ENCODE data around the gene ABLIM1.

Gene ABLIM1

GRCh38 chr10:114418109-114418508 is 240.0 kb downstream of the ABLIM1 start:
- TF ChIP-seq, protein P1, sequence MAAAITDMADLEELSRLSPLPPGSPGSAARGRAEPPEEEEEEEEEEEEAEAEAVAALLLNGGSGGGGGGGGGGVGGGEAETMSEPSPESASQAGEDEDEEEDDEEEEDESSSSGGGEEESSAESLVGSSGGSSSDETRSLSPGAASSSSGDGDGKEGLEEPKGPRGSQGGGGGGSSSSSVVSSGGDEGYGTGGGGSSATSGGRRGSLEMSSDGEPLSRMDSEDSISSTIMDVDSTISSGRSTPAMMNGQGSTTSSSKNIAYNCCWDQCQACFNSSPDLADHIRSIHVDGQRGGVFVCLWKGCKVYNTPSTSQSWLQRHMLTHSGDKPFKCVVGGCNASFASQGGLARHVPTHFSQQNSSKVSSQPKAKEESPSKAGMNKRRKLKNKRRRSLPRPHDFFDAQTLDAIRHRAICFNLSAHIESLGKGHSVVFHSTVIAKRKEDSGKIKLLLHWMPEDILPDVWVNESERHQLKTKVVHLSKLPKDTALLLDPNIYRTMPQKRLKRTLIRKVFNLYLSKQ (tag by site-specific recombination; IDR thresholded peaks at IDR 0.05; ENCODE audit: borderline replicate concordance) = no peak
- TF ChIP-seq ZNF664 (tag by site-specific recombination; IDR thresholded peaks at IDR 0.05) (no peak), ZNF23 (tag by site-specific recombination; IDR thresholded peaks at IDR 0.05; ENCODE audit: borderline replicate concordance) (no peak), ZNF530 (tag by site-specific recombination; IDR thresholded peaks at IDR 0.05; ENCODE audit: low read depth) (no peak), ZNF266 (tag by site-specific recombination; IDR thresholded peaks at IDR 0.05; ENCODE audit: low read depth) (no peak), SP7 (tag by site-specific recombination; IDR thresholded peaks at IDR 0.05) (no peak), ZNF518A (tag by site-specific recombination; conservative IDR thresholded peaks at IDR 0.05; ENCODE audit: low read depth) (no peak), SALL2 (tag by site-specific recombination; IDR thresholded peaks at IDR 0.05; ENCODE audit: borderline replicate concordance) (no peak), ZNF157 (tag by site-specific recombination; IDR thresholded peaks at IDR 0.05) (no peak), YY2 (tag by site-specific recombination; IDR thresholded peaks at IDR 0.05) (no peak), SCRT2 (tag by site-specific recombination; IDR thresholded peaks at IDR 0.05) (no peak), ZNF521 (tag by site-specific recombination; IDR thresholded peaks at IDR 0.05) (no peak), ZNF704 (tag by site-specific recombination; IDR thresholded peaks at IDR 0.05) (no peak), ZNF274 (IDR thresholded peaks at IDR 0.05; ENCODE audit: low read length) (no peak), ZNF274 (tag by site-specific recombination; IDR thresholded peaks at IDR 0.05; ENCODE audit: borderline replicate concordance) (no peak), KLF7 (tag by site-specific recombination; IDR thresholded peaks at IDR 0.05; ENCODE audit: borderline replicate concordance) (no peak)
- TF ChIP-seq, protein P2, sequence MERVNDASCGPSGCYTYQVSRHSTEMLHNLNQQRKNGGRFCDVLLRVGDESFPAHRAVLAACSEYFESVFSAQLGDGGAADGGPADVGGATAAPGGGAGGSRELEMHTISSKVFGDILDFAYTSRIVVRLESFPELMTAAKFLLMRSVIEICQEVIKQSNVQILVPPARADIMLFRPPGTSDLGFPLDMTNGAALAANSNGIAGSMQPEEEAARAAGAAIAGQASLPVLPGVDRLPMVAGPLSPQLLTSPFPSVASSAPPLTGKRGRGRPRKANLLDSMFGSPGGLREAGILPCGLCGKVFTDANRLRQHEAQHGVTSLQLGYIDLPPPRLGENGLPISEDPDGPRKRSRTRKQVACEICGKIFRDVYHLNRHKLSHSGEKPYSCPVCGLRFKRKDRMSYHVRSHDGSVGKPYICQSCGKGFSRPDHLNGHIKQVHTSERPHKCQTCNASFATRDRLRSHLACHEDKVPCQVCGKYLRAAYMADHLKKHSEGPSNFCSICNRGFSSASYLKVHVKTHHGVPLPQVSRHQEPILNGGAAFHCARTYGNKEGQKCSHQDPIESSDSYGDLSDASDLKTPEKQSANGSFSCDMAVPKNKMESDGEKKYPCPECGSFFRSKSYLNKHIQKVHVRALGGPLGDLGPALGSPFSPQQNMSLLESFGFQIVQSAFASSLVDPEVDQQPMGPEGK (tag by site-specific recombination; IDR thresholded peaks at IDR 0.05) = no peak
- TF ChIP-seq, protein P3, sequence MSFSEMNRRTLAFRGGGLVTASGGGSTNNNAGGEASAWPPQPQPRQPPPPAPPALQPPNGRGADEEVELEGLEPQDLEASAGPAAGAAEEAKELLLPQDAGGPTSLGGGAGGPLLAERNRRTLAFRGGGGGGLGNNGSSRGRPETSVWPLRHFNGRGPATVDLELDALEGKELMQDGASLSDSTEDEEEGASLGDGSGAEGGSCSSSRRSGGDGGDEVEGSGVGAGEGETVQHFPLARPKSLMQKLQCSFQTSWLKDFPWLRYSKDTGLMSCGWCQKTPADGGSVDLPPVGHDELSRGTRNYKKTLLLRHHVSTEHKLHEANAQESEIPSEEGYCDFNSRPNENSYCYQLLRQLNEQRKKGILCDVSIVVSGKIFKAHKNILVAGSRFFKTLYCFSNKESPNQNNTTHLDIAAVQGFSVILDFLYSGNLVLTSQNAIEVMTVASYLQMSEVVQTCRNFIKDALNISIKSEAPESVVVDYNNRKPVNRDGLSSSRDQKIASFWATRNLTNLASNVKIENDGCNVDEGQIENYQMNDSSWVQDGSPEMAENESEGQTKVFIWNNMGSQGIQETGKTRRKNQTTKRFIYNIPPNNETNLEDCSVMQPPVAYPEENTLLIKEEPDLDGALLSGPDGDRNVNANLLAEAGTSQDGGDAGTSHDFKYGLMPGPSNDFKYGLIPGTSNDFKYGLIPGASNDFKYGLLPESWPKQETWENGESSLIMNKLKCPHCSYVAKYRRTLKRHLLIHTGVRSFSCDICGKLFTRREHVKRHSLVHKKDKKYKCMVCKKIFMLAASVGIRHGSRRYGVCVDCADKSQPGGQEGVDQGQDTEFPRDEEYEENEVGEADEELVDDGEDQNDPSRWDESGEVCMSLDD (tag by site-specific recombination; IDR thresholded peaks at IDR 0.05) = no peak
- no peak overlapping the region for H3K4me3 ChIP-seq (ENCODE audit: low read depth, low read length)
- POLR2A ChIA-PET = no interaction called here
- H3K4me1 ChIP-seq (ENCODE audit: control insufficient read depth, insufficient read depth, low read length) = no peaks in the 10 kb centered on the region
- CTCF ChIA-PET = no interaction called here
- no peaks in the 10 kb centered on the region for H3K36me3 ChIP-seq (ENCODE audit: control insufficient read depth in 2 of 2, insufficient read depth in 1 of 2, low read length in 2 of 2)
- no peak overlapping the region for H3K27ac ChIP-seq (ENCODE audit: extremely low read depth, low read depth, low read length)
- H3K9me3 ChIP-seq (ENCODE audit: control insufficient read depth, insufficient read depth, low read depth, low read length) = no peaks in the 10 kb centered on the region
